ENCODE data around the gene GUSB. TPM values are rescaled to one million over a fixed set of nuclear protein-coding genes. Genes with fewer than 3 reads are reported as not detected.

The GUSB gene
- total RNA-seq, 1 donor from 2014 or later: 43.4 TPM

DNA sequence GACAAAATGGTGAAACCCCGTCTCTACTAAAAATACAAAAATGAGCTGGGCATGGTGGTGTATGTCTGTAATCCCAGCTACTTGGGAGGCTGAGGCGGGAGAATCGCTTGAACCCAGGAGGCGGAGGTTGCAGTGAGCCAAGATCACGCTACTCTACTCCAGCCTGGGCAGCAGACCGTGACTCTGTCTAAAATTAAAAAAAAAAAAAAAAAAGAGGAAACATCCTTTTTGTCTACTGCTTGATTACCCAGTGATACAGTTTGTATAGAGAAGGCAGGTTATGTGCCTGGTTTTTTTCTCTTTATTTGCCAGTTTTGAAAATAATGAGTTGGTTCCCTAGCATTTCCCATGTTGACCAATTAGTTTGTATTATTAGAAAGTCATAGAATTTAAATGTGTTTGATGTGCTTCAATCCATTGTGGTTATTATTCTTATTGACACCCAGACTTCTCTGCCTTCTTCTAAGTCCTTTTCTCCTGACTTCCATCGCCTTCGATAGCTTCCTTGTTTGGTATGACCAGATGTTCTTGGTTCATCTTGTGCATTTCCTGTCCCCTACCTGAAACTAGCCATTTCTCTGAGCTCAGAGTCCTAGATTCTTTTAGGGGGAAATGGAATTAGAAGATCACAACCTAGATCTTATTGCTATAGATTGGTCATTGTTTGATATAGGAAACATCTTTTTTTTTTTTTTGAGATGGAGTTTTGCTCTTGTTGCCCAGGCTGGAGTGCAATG is 65.9 kb downstream of the GUSB start:
- Mint-ChIP-seq H3K4me3 (ENCODE audit: unreplicated experiment) (no peak overlapping the region), H3K4me1 (ENCODE audit: low read depth, unreplicated experiment) (no peaks in the 10 kb centered on the region), H3K36me3 (ENCODE audit: unreplicated experiment) (no peaks in the 10 kb centered on the region), H3K9me3 (ENCODE audit: unreplicated experiment) (peaks cover 3% of the 10 kb centered on the region), H3K27me3 (ENCODE audit: unreplicated experiment) (no peaks in the 10 kb centered on the region), H3K27ac (ENCODE audit: unreplicated experiment) (no peak overlapping the region)
- TF ChIP-seq, protein P1, sequence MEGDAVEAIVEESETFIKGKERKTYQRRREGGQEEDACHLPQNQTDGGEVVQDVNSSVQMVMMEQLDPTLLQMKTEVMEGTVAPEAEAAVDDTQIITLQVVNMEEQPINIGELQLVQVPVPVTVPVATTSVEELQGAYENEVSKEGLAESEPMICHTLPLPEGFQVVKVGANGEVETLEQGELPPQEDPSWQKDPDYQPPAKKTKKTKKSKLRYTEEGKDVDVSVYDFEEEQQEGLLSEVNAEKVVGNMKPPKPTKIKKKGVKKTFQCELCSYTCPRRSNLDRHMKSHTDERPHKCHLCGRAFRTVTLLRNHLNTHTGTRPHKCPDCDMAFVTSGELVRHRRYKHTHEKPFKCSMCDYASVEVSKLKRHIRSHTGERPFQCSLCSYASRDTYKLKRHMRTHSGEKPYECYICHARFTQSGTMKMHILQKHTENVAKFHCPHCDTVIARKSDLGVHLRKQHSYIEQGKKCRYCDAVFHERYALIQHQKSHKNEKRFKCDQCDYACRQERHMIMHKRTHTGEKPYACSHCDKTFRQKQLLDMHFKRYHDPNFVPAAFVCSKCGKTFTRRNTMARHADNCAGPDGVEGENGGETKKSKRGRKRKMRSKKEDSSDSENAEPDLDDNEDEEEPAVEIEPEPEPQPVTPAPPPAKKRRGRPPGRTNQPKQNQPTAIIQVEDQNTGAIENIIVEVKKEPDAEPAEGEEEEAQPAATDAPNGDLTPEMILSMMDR (IDR thresholded peaks at IDR 0.05; ENCODE audit: partially characterized antibody, unreplicated experiment): no peak
- DNase-seq: no peak

DNA sequence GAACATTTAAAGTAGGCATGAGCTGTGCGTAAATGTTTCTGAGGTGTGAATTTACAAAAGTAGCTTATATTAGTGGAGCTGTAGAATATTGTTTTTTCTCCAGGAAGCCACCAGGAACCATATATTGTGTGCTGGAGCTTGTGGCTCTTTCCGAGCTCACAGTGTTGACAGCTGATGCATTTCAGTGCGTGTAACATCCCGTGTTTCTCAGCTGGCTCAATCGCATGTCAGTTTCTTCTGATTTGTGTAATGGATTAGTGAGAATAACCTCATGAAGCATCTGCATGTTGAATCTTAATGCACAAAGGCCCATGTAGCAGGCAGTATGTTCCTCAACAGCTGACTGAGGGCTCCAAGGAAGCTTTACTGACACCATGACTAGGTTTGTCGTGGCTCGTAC is 69.8 kb downstream of the GUSB start:
- no peaks in the 10 kb centered on the region for H3K4me1 Mint-ChIP-seq (ENCODE audit: low read depth, unreplicated experiment)
- no peaks in the 10 kb centered on the region for H3K9me3 Mint-ChIP-seq (ENCODE audit: unreplicated experiment)
- no peaks in the 10 kb centered on the region for H3K27me3 Mint-ChIP-seq (ENCODE audit: unreplicated experiment)
- no peaks in the 10 kb centered on the region for H3K36me3 Mint-ChIP-seq (ENCODE audit: unreplicated experiment)
- TF ChIP-seq, protein P1 (IDR thresholded peaks at IDR 0.05; ENCODE audit: partially characterized antibody, unreplicated experiment): no peak
- DNase-seq: no peak
- H3K27ac Mint-ChIP-seq (ENCODE audit: unreplicated experiment): no peak overlapping the region
- no peak overlapping the region for H3K4me3 Mint-ChIP-seq (ENCODE audit: unreplicated experiment)

Other genes starting within 250 kb of the GUSB start
- 17.0 TPM for gene VKORC1L1, start 109.1 kb downstream of the GUSB start, total RNA-seq (ENCODE audit: unreplicated experiment)
- gene ASL, start 93.6 kb upstream of the GUSB start, total RNA-seq (ENCODE audit: unreplicated experiment): 26.6 TPM
- 29.1 TPM for gene CRCP, start 132.6 kb upstream of the GUSB start, total RNA-seq (ENCODE audit: unreplicated experiment)
- 41.4 TPM for gene TPST1, start 223.1 kb upstream of the GUSB start, total RNA-seq (ENCODE audit: unreplicated experiment)

All from glutamatergic neuron (in vitro differentiated cells).